H1 (cell line): ENCODE results near the gene SS18L1. TPM values are rescaled to one million over a fixed set of nuclear protein-coding genes. Genes with fewer than 3 reads are reported as not detected.

ENCODE experiments used
- CTCF ChIA-PET: fragments of 300-600 bp; sonication (Branson Sonifier 250); formaldehyde crosslinking; loops from one replicate; lab custom pipeline; 2021; ENCODE audit not compliant: partially characterized antibody; lab: Charles Lee
- POLR2A ChIA-PET: fragments of 300-600 bp; sonication (Branson Sonifier 250); formaldehyde crosslinking; loops from one replicate; lab custom pipeline; 2021; ENCODE audit warnings: inconsistent platforms; ENCODE audit not compliant: partially characterized antibody; lab: Charles Lee
- DNase-seq, 2 experiments: peaks; one replicate each; pipeline versions ENCODE4 v3.0.0 to v3.0.0-alpha.2; 2010 to 2022; ENCODE audit warnings: low spot score in 2 of 2, low read depth in 1 of 2, mixed read lengths in 1 of 2
- FAIRE-seq: peaks from 2 replicates; lab custom pipeline; 2011; peaks lifted over from hg19 to GRCh38; lab: Jason Lieb, UNC
- H2AFZ ChIP-seq: 2 replicates; pipeline ENCODE4 v1.8.1; 2012; ENCODE audit warnings: low read length, inconsistent platforms
- H2AK5ac ChIP-seq: 2 replicates; pipeline ENCODE4 v1.6.1; 2013; ENCODE audit warnings: low read depth, low read length
- H2BK120ac ChIP-seq: replicated peaks from 2 replicates; pipeline ENCODE3; 2013; ENCODE audit warnings: low read depth, low read length, inconsistent platforms
- H2BK12ac ChIP-seq: 2 replicates; pipeline ENCODE4 v1.6.1; 2013; ENCODE audit warnings: low read depth, low read length
- H2BK15ac ChIP-seq: 2 replicates; pipeline ENCODE4 v1.6.1; 2013; ENCODE audit warnings: low read length
- H2BK20ac ChIP-seq: 2 replicates; pipeline ENCODE4 v1.6.1; 2013; ENCODE audit warnings: low read length
- H2BK5ac ChIP-seq: 2 replicates; pipeline ENCODE4 v1.6.1; 2013; ENCODE audit warnings: low read depth, low read length
- H3K14ac ChIP-seq: 2 replicates; pipeline ENCODE4 v1.6.1; 2013; ENCODE audit warnings: inconsistent platforms; ENCODE audit not compliant: insufficient read length
- H3K18ac ChIP-seq: 2 replicates; pipeline ENCODE4 v1.6.1; 2013; ENCODE audit warnings: low read length; ENCODE audit errors: extremely low read depth
- H3K23ac ChIP-seq: 2 replicates; pipeline ENCODE4 v1.6.1; 2013; ENCODE audit warnings: inconsistent platforms; ENCODE audit not compliant: insufficient read length
- H3K23me2 ChIP-seq: 2 replicates; pipeline ENCODE4 v1.6.1; 2013; ENCODE audit warnings: low read depth, low read length
- H3K27ac ChIP-seq: 2 replicates; pipeline ENCODE4 v1.6.1; 2011; ENCODE audit warnings: low read depth, low read length, inconsistent platforms
- H3K27me3 ChIP-seq, 4 experiments: replicated peaks in 1 of 4; 1 replicate in 1 of 4; 2 replicates in 3 of 4; pipeline versions ENCODE4 v1.6.1 to v1.8.1; 2011 to 2013; ENCODE audit warnings: low read length in 3 of 4, mild to moderate bottlenecking in 3 of 4, inconsistent platforms in 2 of 4, mixed read lengths in 2 of 4, moderate library complexity in 1 of 4; ENCODE audit not compliant: control insufficient read depth in 3 of 4, insufficient read depth in 3 of 4; ENCODE audit errors: extremely low read depth in 1 of 4
- H3K36me3 ChIP-seq, 4 experiments: 2 replicates each; pipeline versions ENCODE4 v1.6.1 to v1.8.1; 2011 to 2013; ENCODE audit warnings: mild to moderate bottlenecking in 4 of 4, low read length in 3 of 4, moderate library complexity in 2 of 4, control low read depth in 1 of 4, inconsistent platforms in 1 of 4; ENCODE audit not compliant: insufficient read depth in 4 of 4, control insufficient read depth in 2 of 4
- H3K4ac ChIP-seq: replicated peaks from 2 replicates; pipeline ENCODE3; 2013; ENCODE audit warnings: low read length, low read depth, mixed read lengths, inconsistent platforms; ENCODE audit not compliant: insufficient read length
- H3K4me1 ChIP-seq, 4 experiments: replicated peaks in 1 of 4; 1 replicate in 1 of 4; 2 replicates in 3 of 4; pipeline versions ENCODE4 v1.6.1 to v1.8.1; 2011 to 2013; ENCODE audit warnings: low read length in 3 of 4, inconsistent platforms in 2 of 4, mixed read lengths in 1 of 4; ENCODE audit not compliant: insufficient read depth in 4 of 4, control insufficient read depth in 3 of 4
- H3K4me2 ChIP-seq, 2 experiments: 2 replicates each; pipeline versions ENCODE4 v1.6.1 to v1.8.1; 2011 to 2013; ENCODE audit warnings: low read depth in 2 of 2, low read length in 2 of 2, control low read depth in 1 of 2, inconsistent platforms in 1 of 2, mild to moderate bottlenecking in 1 of 2; ENCODE audit not compliant: insufficient read depth in 1 of 2
- H3K4me3 ChIP-seq, 4 experiments: fragments of 200-600, 300-600 bp in 1 of 4; sonication (generic), shearing (Covaris generic), sonication (Bioruptor Twin) in 1 of 4; 2 replicates each; pipeline versions ENCODE4 v1.5.1 to v1.8.1; 2011 to 2016; ENCODE audit warnings: low read length in 4 of 4, low read depth in 3 of 4, control low read depth in 2 of 4, inconsistent platforms in 2 of 4, mild to moderate bottlenecking in 2 of 4, mixed read lengths in 1 of 4, moderate library complexity in 1 of 4; ENCODE audit not compliant: insufficient read depth in 2 of 4; ENCODE audit errors: extremely low read depth in 1 of 4
- H3K56ac ChIP-seq: replicated peaks from 2 replicates; pipeline ENCODE3; 2013; ENCODE audit warnings: low read depth, mild to moderate bottlenecking, mixed read lengths, low read length, inconsistent platforms; ENCODE audit not compliant: insufficient read length
- H3K79me1 ChIP-seq: 2 replicates; pipeline ENCODE4 v1.6.1; 2013; ENCODE audit warnings: low read depth, low read length, control low read depth
- H3K79me2 ChIP-seq, 2 experiments: 2 replicates each; pipeline versions ENCODE4 v1.6.1 to v1.8.1; 2012 to 2013; ENCODE audit warnings: low read length in 2 of 2, mild to moderate bottlenecking in 2 of 2, inconsistent platforms in 1 of 2; ENCODE audit not compliant: insufficient read depth in 2 of 2, control insufficient read depth in 1 of 2
- H3K9ac ChIP-seq, 4 experiments: replicated peaks in 1 of 4; 1 replicate in 1 of 4; 2 replicates in 3 of 4; pipeline versions ENCODE4 v1.6.1 to v1.8.1; 2011 to 2013; ENCODE audit warnings: low read depth in 3 of 4, low read length in 3 of 4, control low read depth in 2 of 4, mild to moderate bottlenecking in 2 of 4, moderate library complexity in 2 of 4, inconsistent platforms in 1 of 4; ENCODE audit errors: extremely low read depth in 1 of 4
- H3K9me3 ChIP-seq, 2 experiments: 2 replicates each; pipeline versions ENCODE4 v1.6.1 to v1.8.1; 2012 to 2013; ENCODE audit warnings: mild to moderate bottlenecking in 2 of 2, moderate library complexity in 2 of 2, control low read depth in 1 of 2, inconsistent platforms in 1 of 2, low read depth in 1 of 2, low read length in 1 of 2, mixed read lengths in 1 of 2; ENCODE audit not compliant: insufficient read depth in 2 of 2
- H4K20me1 ChIP-seq, 2 experiments: replicated peaks in 1 of 2; 2 replicates each; pipeline versions ENCODE3 to v1.8.1; 2011 to 2013; ENCODE audit warnings: inconsistent platforms in 2 of 2, low read length in 2 of 2, mild to moderate bottlenecking in 1 of 2; ENCODE audit not compliant: insufficient read depth in 2 of 2, control insufficient read depth in 1 of 2
- H4K5ac ChIP-seq: 2 replicates; pipeline ENCODE4 v1.6.1; 2013; ENCODE audit warnings: low read length, low read depth, mixed read lengths, inconsistent platforms; ENCODE audit not compliant: insufficient read length
- H4K8ac ChIP-seq: 2 replicates; pipeline ENCODE4 v1.8.0; 2013; ENCODE audit warnings: mild to moderate bottlenecking, moderate library complexity, low read length, inconsistent platforms; ENCODE audit not compliant: insufficient read depth; ENCODE audit errors: extremely low read depth
- H4K91ac ChIP-seq: replicated peaks from 2 replicates; pipeline ENCODE3; 2013; ENCODE audit warnings: low read length, mixed read lengths, inconsistent platforms; ENCODE audit not compliant: insufficient read length
- EZH2 ChIP-seq: fragments of 200-600 bp; sonication (generic); IDR thresholded peaks from 2 replicates; pipeline ENCODE4 v1.7.1; 2012; ENCODE audit warnings: low read depth, mild to moderate bottlenecking, moderate library complexity, low read length, inconsistent platforms; ENCODE audit not compliant: severe bottlenecking
- GTF2F1 ChIP-seq: IDR thresholded peaks from 2 replicates; pipeline ENCODE4 v1.6.1; 2012; ENCODE audit warnings: low read depth, low read length, improper control_type of control experiment, borderline replicate concordance
- WGBS, 2 experiments: shearing (Covaris generic) in 1 of 2; methylation state at CpG; one replicate each; pipeline versions ENCODE4 v1.1.6 to v1.1.7; 2013 to 2015; ENCODE audit warnings: low lambda C conversion rate in 2 of 2, mixed read lengths in 2 of 2, inconsistent platforms in 1 of 2, low coverage in 1 of 2, missing lambda C conversion rate in 1 of 2; ENCODE audit not compliant: insufficient replicate concordance in 2 of 2, insufficient coverage in 1 of 2, insufficient read length in 1 of 2; ENCODE audit errors: extremely low coverage in 1 of 2, missing lambda C conversion rate in 1 of 2; 5-methylcytosine and 5-hydroxymethylcytosine counted together
- polyA plus RNA-seq, 7 experiments: library from polyadenylated mRNA; depleted of rRNA in 3 of 7; stranded (reverse) in 5 of 7; unstranded in 2 of 7; fragments of >200 nt in 5 of 7; fragments of 200-250 nt in 2 of 7; gene quantifications; 1 replicate in 5 of 7; 2 replicates in 1 of 7; 4 replicates in 1 of 7; pipeline versions ENCODE4 v1.2.1 to v1.2.3, GENCODE V29; 2011 to 2013; ENCODE audit warnings: missing spikeins in 2 of 7, mixed read lengths in 2 of 7
- total RNA-seq: library from RNA; stranded (reverse); fragmentation: NEBNext Ultra II Directional; extraction: Animal tissue kit (Norgen Biotek cat#: 25700); gene quantifications from 2 replicates; pipeline ENCODE4 v1.2.1, GENCODE V29; 2021

SS18L1 gene
- total and polyA plus RNA-seq, 2 of the 8 experiments (the other 6 are each of a cell fraction or from before 2014, with no cell fraction given): 28.4 to 29.7 TPM

DNA sequence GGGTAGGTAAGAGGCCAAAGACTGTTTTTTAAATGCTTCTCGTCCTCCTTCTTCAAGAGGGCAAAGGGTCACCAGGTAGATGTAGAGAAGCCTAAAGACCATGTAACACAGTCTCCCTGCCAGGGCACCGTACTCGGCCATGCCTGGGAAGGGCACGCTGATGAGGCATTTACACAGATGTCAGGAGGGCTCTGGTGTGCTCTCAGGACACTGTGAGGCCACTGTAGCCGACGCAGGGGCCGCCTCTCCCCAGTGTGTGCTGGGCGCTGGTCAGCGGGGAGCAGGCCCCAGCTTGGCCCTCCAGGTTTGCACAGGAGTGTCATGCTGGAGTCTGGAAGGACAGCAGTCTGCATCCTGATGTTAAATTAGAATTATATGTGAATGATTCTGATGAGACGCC lies 32.1 kb downstream of the SS18L1 start:
- no peak for FAIRE-seq
- POLR2A ChIA-PET: interaction anchor here (0.6 to 1.6 kb wide), 5 partner anchors 7 to 54 kb away, joined by 3 to 5 read pairs (median 3); partner anchors contain the start of gene MTG2

More for the DNA sequence above, 32.1 kb downstream of the SS18L1 start:
- Histone ChIP-seq H3K4me1 (no peaks in the 10 kb centered on the region), H2AFZ (no peak overlapping the region), H3K79me1 (no peaks in the 10 kb centered on the region), H2AK5ac (no peak overlapping the region), H4K5ac (no peak overlapping the region), H3K4me2 (no peak overlapping the region), H3K56ac (no peak overlapping the region), H4K20me1 (peaks cover 0 to 4% of the 10 kb centered on the region in 2 experiments), H3K4ac (no peak overlapping the region), H3K79me2 (no peaks in the 10 kb centered on the region), H2BK12ac (no peak overlapping the region), H3K23me2 (no peaks in the 10 kb centered on the region), H3K23ac (no peak overlapping the region), H2BK20ac (no peak overlapping the region), H4K91ac (no peak overlapping the region), H3K18ac (no peak overlapping the region), H3K4me3 (no peak overlapping the region), H2BK15ac (no peak overlapping the region), H2BK5ac (no peak overlapping the region), H2BK120ac (no peak overlapping the region), H3K27me3 (no peaks in the 10 kb centered on the region), H3K9me3 (no peaks in the 10 kb centered on the region), H4K8ac (no peak overlapping the region; the same call in 1 of the 2 replicates), H3K36me3 (peaks cover 2 to 26% (median 14%) of the 10 kb centered on the region in 4 experiments; a peak in 6 of 8 replicates), H3K14ac (no peak overlapping the region), H3K9ac (no peak overlapping the region), H3K27ac (no peak overlapping the region)
- DNase-seq: no peak
- CTCF ChIA-PET: interaction anchor here (1.2 kb wide), 1 partner anchor 19 kb away, joined by 4 read pairs; no protein-coding TSS in a partner anchor
- TF ChIP-seq GTF2F1 (no peak), EZH2 (no peak)
- WGBS, 2 experiments: 96% methylated on average over 10 of the region's 10 CpGs; no CpG with 5 or more reads in 1 of the 2 experiments
